ENCODE results near the gene RBP4. TPM values are rescaled to one million over a fixed set of nuclear protein-coding genes. Genes with fewer than 3 reads are reported as not detected.
A peak's percentile ranks its signal among the peaks of the same experiment; 100 is the strongest.

RBP4 gene
- total RNA-seq = not detected in 2 replicates
- polyA plus RNA-seq = 0.86 TPM in 1 of 2 replicates, not detected in the other

GRCh38 chr10:93601146-93601773, at the start of gene RBP4:
RBP4 (minus strand) TSS chr10:93601235; CDS start chr10:93601028, 207 bp downstream.
- Histone ChIP-seq H3K9me3 (ENCODE audit: low read depth) (no peaks in the 10 kb centered on the region), H3K36me3 (no peaks in the 10 kb centered on the region), H3K27me3 (peaks cover 76% of the 10 kb centered on the region), H3K4me3 (peak within 1 kb of the TSS; percentile 27), H3K4me1 (ENCODE audit: low read depth) (no peaks in the 10 kb centered on the region), H3K27ac (no peak within 1 kb of the TSS)
- TF ChIP-seq, protein P1, sequence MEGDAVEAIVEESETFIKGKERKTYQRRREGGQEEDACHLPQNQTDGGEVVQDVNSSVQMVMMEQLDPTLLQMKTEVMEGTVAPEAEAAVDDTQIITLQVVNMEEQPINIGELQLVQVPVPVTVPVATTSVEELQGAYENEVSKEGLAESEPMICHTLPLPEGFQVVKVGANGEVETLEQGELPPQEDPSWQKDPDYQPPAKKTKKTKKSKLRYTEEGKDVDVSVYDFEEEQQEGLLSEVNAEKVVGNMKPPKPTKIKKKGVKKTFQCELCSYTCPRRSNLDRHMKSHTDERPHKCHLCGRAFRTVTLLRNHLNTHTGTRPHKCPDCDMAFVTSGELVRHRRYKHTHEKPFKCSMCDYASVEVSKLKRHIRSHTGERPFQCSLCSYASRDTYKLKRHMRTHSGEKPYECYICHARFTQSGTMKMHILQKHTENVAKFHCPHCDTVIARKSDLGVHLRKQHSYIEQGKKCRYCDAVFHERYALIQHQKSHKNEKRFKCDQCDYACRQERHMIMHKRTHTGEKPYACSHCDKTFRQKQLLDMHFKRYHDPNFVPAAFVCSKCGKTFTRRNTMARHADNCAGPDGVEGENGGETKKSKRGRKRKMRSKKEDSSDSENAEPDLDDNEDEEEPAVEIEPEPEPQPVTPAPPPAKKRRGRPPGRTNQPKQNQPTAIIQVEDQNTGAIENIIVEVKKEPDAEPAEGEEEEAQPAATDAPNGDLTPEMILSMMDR (IDR thresholded peaks at IDR 0.05; ENCODE audit: low read depth, low read length) = no peak
- DNase-seq (ENCODE audit: low read depth in 1 of 2, low spot score in 1 of 2) = peak; percentile 21 to 23

GRCh38 chr10:93639791-93640190, 38.8 kb upstream of the RBP4 start:
- Histone ChIP-seq H3K4me3 (no peak overlapping the region), H3K27me3 (no peaks in the 10 kb centered on the region), H3K27ac (no peak overlapping the region), H3K4me1 (ENCODE audit: low read depth) (no peaks in the 10 kb centered on the region), H3K9me3 (ENCODE audit: low read depth) (no peaks in the 10 kb centered on the region), H3K36me3 (no peaks in the 10 kb centered on the region)
- TF ChIP-seq, protein P1 (IDR thresholded peaks at IDR 0.05; ENCODE audit: low read depth, low read length) = no peak
- DNase-seq (ENCODE audit: low read depth in 1 of 2, low spot score in 1 of 2) = no peak

- TF ChIP-seq, protein P1 (IDR thresholded peaks at IDR 0.05; ENCODE audit: low read depth, low read length) = no peak
- Histone ChIP-seq H3K36me3 (no peaks in the 10 kb centered on the region), H3K9me3 (ENCODE audit: low read depth) (no peaks in the 10 kb centered on the region), H3K4me1 (ENCODE audit: low read depth) (no peaks in the 10 kb centered on the region), H3K27ac (no peak overlapping the region), H3K4me3 (no peak overlapping the region), H3K27me3 (no peaks in the 10 kb centered on the region)
- DNase-seq (ENCODE audit: low read depth in 1 of 2, low spot score in 1 of 2) = peak in 1 of 2 donors; percentile 1
Observed at GRCh38 chr10:93630625-93631557, 29.9 kb upstream of the RBP4 start.

GRCh38 chr10:93629647-93630305, 28.7 kb upstream of the RBP4 start:
- Histone ChIP-seq H3K4me3 (no peak overlapping the region), H3K27ac (no peak overlapping the region), H3K27me3 (no peaks in the 10 kb centered on the region), H3K36me3 (no peaks in the 10 kb centered on the region), H3K9me3 (ENCODE audit: low read depth) (no peaks in the 10 kb centered on the region), H3K4me1 (ENCODE audit: low read depth) (no peaks in the 10 kb centered on the region)
- DNase-seq (ENCODE audit: low read depth in 1 of 2, low spot score in 1 of 2) = no peak
- TF ChIP-seq, protein P1 (IDR thresholded peaks at IDR 0.05; ENCODE audit: low read depth, low read length) = no peak

DNA sequence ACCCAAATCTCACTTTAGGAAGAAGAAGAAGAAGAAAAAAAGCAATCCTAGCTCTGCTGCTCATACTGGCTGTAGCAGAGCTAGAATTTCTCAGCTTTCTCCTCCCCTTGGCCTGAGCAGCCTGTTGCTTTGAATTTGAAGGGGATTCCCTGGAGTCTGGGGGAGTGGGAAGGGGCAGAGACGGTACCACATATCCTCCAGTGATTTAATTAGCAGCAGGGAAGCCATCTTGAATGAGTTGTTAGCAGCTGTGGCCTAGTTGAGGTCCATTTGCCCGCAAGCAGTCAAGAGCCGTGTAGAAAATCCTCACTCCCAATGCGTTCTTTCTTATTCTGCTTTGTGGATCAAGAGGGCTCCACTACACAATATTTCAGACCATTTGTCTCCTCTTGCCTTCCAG, 27.8 kb upstream of the RBP4 start:
- H3K9me3 ChIP-seq (ENCODE audit: low read depth) = no peaks in the 10 kb centered on the region
- H3K4me3 ChIP-seq = no peak overlapping the region
- no peak overlapping the region for H3K27ac ChIP-seq
- H3K4me1 ChIP-seq (ENCODE audit: low read depth) = no peaks in the 10 kb centered on the region
- H3K27me3 ChIP-seq = no peaks in the 10 kb centered on the region
- no peaks in the 10 kb centered on the region for H3K36me3 ChIP-seq
- TF ChIP-seq, protein P1 (IDR thresholded peaks at IDR 0.05; ENCODE audit: low read depth, low read length) = no peak
- no peak for DNase-seq (ENCODE audit: low read depth in 1 of 2, low spot score in 1 of 2)
